HG03175 (cell line): Measurements from ENCODE around the gene DOLK.
"Not testable (repeated sequence)": the region's sequence is repeated elsewhere in the genome, so short reads cannot be mapped to it uniquely, and the experiment has no call there.

Experiments
- ATAC-seq: cut with Tn5 transposase; IDR thresholded peaks from one replicate; pipeline ENCODE4 v1.9.1; 2021; ENCODE audit warnings: mild to moderate bottlenecking, moderate library complexity; ENCODE audit not compliant: unreplicated experiment

Gene DOLK

DNA sequence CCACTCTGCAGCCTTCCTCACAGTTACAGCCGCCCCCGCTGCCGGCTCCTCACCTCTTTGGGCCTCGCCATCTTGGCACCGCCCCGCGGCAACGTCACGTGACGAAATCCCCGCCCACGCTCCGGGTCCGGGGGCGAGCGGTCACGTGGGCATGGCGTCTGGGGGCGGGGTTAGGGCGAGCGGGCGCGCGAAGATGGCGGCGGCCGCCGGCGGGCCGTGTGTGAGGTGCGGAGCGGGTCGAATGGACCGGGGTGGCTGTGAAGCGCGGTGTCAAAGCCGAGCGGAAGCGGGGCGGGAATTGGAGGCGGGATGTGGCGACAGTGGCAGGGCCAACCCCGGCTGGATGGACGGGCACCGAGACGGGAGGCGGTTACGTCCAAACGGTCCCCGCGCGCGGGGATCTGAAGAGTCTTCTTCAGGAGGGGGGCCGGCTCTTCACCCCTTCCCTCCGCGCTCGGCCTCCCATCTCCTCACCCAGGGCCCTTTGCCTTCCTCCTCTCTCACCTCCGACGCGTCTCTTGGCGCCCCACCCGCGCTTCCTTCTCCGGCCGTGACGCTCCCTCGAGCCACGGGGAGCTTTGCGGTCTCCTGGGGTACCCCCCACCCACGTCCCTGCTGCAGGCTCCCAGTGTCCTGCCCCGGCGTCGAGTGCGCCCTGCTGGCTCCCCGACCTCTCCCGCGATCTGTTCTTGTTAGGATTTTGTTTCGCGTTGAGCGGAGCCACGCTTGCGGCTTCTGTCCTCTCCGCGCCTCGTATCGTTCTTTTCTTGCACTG, at the start of gene DOLK, which contains the start of gene NUP188:
Gene DOLK (minus strand): TSS at position 77 of the 775 bp plus-strand sequence. CDS start 300 bp downstream, outside the sequence.
Gene NUP188 (plus strand): TSS at position 173 of the 775 bp plus-strand sequence. CDS start 21 bp downstream, at position 194.
- peak; percentile 80 for ATAC-seq

DNA sequence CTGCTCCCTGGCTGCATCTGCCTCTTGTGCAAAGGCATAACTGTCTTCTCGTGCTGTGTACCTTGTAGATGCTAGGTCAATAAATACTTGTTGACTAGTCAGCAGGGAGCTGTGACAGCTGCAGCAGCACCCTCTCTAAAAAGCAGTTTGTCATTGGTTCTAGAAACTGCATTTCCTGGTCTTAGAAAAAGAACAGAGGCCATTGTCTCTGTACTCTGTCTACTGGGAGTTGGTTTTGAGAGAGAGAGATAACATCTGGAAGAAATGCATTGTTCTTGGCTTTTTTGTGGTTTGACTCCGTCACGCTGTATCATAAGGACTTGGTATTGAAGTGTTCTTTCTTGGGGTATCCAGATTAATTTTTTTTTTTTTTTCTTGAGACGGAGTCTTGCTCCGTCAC, 48.4 kb upstream of the DOLK start:
- ATAC-seq: no peak

DNA sequence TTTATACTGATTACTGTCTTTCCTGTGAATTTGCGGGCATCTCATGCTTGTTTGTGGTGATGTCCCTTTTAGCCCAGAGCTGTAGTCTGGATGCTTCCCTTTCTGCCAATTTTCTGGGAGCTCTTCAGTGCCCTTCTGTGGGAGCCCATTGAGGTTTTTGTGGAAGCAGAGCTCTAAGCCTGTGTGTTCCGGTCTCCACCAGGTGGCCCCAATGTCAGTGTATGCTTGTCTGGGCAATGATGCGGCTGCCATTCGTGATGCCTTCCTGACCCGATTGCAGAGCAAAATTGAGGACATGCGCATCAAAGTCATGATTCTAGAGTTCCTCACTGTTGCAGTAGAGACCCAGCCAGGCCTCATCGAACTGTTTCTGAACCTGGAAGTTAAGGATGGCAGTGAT, 45.6 kb upstream of the DOLK start:
- ATAC-seq: no peak

DNA sequence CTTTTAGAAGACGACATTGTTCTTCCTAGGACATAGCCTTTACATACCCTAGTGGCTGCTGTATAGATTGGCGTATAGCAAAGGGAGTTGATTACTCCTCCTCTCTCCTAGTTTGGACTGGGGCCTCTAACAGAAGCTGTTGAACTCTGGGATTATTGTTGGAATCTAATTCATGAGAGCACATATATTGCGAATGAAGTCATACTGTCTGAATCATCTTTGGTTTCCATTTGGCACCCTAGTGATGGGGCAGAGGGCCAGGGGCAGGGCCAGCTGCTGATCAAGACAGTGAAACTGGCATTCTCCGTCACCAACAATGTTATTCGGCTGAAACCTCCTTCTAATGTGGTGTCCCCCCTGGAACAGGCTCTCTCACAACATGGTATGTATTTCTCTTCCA, 40.4 kb upstream of the DOLK start:
- ATAC-seq: no peak

DNA sequence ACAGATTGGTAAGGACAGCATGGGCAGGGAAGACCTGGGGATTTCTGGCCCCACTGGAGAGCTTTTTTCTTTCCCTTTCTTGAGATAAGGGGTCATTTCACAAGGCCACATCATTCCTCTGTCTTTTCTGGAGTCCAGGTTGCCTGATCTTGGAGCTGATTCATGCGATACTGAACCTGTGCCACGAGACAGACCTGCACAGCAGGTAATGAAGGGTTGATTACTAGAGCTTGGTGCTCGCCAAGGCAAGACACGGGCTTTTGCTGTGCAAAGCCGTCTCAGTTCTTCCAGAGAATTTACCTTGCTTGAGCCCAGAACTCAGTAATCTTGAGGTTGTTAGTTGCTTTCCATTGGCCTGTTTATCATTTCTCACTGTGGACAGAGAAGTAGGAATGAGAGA, 39.3 kb upstream of the DOLK start:
- ATAC-seq: no peak

DNA sequence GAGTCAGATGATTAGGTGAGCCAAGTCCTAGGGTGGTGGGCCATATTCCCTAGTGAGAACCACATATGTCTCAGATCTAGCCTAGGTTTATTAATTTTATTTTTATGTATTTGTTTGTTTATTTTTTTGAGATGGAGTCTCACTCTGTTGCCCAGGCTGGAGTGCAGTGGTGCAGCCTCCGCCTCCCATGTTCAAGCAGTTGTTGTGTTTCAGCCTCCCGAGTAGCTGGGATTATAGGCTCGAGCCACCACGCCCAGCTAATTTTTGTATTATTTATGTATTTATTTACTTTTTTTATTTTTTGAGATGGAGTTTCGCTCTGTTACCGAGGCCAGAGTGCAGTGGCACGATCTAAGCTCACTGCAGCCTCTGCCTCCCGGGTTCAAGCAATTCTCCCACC, 36.1 kb upstream of the DOLK start:
- no peak for ATAC-seq

DNA sequence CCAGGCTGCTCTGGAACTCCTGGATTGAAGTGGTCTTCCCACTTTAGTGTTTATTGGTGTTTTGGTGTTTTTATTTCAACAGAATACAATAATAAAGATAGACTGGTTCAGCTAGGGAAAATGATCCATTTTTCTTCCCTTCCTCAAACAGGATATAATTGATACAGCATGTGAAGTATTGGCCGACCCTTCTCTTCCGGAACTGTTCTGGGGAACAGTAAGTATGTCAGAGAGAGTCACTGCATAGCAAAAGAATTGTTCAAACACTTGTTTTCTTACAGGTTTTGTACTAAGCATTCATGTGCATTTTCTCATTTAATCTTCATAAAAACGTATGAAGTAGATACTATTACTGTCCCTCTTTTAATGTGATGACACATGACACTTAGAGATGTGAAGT, 31.7 kb upstream of the DOLK start:
- ATAC-seq: no peak

DNA sequence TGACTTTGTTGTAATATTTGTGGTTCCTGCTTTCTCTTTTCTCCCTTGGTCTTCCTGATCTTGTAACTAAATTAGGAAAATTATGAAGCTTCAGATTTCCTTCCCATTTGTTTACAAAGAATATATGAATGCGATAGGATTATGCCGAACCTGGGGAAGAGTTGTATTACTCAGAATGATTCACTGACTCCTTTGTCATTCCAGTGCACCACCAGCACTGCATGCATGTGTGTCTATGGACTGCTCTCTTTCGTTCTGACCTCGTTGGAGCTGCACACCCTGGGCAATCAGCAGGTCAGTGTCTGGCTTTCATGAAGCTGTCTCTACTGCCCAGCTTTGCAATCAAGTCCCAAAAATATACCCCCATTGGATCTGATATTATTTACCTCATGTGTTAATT, 25.6 kb upstream of the DOLK start:
- ATAC-seq: no peak

DNA sequence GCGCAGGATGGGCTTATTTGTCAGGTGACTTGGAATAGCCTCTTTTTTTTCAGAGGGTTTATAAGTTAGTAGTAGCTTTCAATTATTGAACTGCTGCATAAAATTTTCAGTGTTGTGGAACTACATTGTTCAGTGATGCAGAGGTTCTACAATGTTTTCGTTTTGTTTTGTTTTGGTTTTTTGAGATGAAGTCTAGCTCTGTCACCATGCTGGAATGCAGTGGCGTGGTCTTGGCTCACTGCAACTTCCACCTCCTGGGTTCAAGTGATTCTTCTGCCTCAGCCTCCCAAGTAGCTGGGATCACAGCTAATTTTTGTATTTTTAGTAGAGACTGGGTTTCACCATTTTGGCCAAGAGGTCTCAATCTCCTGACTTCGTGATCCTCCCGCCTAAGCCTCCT, 22.1 kb upstream of the DOLK start:
- no peak for ATAC-seq

DNA sequence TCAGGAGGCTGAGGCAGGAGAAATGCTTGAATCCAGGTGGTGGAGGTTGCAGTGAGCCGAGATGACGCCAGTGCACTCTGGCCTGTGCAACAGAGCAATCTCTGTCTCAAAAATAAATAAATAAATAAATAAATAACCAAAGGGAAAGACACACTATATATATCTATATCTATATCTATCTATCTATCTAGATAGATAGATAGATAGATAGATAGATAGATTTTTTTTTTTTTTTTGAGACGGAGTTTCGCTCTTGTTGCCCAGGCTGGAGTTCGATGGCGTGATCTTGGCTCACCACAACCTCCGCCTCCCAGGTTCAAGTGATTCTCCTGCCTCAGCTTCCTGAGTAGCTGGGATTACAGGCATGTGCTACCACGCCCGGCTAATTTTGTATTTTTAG, 14.0 kb upstream of the DOLK start:
- ATAC-seq: not testable (repeated sequence)

DNA sequence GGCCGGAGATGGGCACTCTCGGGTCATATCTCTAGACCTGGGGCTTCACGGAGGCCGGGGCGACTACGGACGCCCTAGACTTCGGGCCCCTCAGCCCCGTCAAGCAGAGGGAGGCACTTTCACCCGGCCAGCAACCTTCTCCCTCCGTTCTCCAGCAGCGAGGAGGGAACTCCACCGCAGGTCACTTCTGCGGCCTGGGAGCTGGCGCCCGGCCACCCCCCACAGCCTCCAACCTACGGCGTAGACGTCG, 201 bp downstream of the DOLK start:
- ATAC-seq: peak; percentile 27

DNA sequence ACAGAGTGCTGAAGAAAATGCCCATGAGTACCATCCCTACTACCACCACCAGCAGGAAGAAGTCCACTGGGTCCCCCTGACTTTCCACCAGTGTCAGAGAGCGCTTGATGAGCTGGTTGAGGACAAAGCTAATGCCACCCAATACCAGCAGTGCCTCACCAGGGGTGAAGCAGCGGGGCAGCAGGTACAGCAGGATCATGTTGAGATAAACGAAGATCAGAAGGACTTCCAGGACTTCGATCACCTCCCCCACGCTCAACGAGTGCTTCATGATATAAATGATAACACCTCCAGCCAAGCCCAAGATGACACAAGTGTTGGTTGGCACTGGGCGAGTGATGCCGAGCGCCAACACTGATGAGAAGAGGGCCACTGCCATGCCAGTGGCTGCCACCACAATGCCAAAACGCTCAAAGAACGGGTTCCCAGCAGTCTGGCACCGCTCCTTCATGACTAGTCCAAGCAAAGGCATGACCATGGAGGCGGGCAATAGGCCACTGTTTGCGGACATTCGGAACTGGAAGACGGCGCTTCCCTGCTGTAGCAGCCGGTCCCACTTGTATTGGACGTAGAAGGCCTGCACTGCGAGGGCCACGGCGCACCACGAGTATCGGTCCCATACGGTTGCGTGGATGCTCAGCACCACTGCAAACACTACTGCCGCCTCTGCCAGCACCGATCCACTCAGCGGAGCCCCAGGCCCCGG, 679 bp downstream of the DOLK start:
- ATAC-seq: peak; percentile 2

DNA sequence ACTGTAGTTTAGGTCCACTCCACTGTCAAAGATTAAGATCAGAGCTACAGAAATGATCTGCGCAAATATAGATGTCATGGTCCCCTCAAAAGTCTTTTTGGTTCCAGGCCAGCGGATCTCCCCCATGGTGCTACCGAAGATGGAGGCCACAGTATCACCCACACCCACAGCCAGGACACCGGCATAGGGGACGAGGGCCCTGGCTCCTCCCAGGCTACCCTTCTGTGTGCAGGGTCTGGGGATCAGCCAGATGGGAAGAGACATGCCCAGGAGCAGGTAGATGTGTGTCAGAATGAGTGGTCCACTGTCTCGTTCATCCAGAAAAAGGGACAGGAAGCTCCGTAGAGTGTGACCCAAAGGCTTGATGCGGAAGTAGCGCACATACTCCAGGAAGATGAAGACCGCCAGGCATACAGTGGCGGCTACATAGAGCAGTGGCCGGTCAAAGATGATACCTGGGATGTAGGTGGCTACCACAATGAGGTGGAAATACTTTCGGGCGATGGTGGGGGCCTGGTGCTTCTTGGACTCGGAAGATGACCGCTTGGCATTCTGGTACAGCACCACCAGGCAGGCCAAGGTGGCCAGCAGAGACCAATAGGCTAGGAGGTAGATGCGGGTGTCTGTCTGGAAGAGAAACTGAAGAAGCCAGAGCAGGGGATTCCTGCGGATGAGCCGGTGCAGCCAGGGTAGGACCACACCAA, 1.5 kb downstream of the DOLK start:
- ATAC-seq: no peak

DNA sequence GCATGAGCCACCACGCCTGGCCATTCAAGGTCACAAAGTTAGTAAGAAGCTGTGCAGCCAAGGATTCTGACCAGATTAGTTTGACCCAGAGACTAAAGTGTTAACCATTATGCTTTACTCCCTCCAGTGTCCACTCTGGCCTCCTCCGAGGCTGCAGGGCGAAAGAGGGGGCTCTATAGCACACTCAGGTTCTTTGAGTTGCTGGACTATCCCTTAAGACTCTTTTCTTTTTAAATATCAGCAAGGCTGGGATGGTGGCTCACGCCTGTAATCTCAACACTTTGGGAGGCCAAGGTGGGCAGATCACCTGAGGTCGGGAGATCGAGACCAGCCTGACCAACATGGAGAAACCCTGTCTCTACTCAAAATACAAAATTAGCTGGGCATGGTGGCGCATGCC, 2.4 kb downstream of the DOLK start:
- not testable (repeated sequence) for ATAC-seq

DNA sequence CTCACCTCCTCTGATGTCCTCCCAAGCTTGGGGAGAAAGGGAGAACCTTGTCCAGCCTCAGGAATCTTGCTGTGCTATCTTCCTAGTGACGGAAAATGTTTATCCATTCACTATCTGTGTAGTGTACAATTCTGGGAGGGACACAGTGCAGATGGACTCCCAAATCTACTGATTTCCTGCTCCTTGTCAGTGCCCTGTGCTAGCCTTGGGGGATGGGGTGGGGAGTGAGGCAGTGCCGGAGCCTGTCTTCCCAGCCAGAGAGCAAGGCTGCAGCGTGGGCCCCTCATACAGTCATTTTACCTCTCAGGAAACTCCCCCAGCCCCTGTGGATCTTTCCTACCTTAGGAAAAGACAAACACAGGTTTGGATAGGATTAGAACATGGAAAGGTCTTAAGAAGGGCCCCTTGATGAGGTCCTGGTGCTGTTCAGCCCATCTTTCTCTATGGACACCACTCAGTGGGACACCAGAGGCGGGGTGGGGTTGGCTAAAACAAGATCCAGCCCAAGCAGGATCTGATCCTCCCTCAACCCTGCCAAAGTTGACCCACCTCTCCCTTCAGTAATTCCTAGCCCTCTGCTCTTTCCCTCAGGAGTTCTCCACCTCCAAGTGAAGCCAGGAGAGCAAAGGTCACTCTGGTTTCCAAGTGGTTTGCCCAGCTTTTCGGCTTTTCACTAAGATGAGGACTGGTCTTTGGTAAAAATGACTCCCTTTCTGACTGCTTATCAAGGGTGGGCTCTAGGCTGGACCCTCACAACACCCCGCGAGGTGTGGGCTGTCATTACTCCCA, 3.4 kb downstream of the DOLK start:
- ATAC-seq: no peak

DNA sequence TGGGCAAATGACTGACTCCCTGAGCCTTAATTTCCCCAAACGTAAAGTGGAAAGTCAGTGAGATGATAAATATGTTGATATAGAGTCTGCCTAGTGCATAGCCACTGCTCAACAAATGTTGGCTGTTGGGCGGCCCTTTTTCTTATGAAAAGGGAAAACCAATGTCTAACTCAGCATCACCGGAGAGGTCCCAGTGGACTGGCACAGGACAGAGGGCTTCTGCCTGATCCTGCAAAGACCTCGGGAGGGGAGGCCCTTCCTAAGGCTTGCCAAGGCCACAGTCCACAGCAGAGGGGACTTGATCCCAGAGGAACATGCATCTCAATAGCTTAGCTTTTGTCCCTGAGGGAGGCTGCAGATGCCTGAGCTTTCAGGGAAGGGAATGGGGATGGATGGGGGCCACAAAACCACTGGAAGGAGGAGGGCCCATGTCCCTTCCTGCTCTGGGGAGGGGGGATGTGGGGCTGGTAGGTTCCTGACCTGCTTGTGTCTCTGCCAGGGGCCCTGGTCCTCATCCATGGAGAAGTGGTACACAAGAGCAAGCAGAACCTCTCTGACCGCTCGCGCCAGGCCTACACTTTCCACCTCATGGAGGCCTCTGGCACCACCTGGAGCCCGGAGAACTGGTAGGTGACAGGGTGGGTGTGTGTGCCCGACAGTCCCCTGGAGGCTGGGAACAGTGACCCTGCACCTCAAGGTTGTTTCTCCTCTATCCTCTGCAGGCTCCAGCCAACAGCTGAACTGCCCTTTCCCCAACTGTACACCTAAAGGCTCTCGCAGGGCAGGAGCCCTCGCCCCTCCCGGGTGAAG, 6.3 kb downstream of the DOLK start:
- no peak for ATAC-seq

DNA sequence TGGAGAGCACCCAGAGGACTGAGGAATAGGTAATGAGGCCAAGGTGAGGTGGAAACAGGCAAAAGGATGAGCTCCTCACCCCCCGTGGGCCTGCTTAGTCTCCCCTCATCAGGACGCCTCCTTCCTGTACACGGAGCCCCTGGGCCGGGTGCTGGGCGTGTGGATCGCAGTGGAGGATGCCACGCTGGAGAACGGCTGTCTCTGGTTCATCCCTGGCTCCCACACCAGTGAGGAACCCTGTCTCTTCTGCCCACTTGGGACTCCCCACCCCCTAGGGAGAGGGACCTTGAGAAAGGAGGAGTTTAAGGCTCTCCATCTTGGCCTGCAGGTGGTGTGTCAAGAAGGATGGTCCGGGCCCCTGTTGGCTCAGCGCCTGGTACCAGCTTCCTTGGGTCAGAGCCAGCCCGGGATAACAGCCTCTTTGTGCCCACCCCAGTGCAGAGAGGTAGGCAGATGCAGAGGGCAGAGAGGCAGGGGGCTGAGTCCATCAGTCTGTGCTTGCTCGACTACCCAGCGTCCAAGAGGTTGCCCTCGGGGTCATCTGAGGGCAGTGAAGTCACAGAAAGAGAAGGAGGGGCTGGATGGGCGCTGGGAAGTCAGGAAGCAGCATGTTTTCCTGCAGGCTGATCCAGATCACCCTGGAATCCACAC, 7.0 kb downstream of the DOLK start:
- ATAC-seq: no peak

DNA sequence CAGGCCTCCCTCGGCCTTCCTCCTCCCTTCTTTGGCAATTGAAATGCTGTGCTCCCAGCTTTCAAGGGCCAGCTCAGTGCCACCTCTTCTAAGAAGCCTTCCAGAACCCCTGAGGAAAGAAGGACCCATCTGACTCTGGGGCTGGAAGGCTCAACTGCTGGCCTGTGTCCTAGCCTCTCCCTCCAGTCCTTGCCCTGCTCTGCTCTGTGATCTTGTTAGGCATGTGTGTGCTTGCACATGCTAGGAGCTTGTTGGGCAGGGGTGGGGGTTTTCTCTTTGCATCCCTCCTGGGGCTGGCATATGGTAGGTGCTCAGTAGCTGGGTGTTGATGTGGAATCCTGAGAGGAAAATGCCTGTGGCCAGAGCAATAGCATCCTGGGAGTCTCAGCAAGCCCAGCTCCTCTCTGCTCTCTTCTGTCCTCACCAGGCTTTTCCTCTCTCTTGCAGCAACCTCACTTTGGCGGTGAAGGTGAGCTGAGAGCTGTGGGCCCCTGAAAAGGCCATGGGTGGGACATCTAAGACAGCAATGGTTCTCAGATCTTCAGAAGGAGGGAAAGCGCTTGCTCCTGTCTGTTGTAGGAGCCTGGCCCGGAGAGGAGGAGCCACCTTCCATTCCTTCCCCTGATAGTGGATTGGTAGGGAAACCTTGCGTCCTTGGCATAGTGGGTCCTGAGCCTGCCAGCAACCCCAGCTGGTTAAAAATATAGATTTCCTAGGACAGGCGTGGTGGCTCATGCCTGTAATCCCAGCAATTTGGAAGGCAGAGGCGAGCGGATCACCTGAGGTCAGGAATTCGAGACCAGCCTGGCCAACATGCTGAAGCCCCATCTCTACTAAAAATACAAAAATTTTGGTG, 9.9 kb downstream of the DOLK start:
- ATAC-seq: no peak
